Hematopoietic multipotent progenitor cell (in vitro differentiated cells): ENCODE data around the gene NTSR1. TPM values are rescaled to one million over a fixed set of nuclear protein-coding genes. Genes with fewer than 3 reads are reported as not detected.

Source experiments
- DNase-seq, 3 donors: peaks; one replicate each; pipeline ENCODE4 v3.0.0-alpha.2; 2011 to 2015; ENCODE audit warnings: low read depth in 2 of 3, low spot score in 2 of 3
- total RNA-seq: library from RNA; depleted of rRNA; stranded (reverse); fragments of >200 nt; gene quantifications from one replicate; pipeline ENCODE4 v1.2.3, GENCODE V29; 2012

The NTSR1 gene
- total RNA-seq, 1 donor, result 0.27 TPM

DNA sequence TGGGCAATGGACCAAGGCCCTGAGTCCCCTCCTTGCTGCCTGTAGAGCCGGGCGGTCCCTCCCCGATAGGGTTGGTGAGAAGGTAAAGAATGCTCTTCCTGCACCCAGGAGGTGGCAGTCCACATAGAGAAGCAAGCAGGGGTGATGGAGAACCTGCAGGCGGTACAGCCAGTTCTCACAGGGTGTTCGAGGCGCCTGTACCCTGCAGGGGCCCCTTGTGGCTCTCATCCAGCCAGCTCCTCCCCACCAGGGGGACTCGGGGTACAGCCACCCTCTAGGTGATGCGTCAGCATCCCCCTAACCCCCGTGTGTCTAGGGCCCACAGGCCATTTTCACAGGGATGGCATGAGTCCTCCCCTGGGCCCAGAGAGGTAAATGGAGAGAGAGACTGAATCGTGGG lies 103.1 kb downstream of the NTSR1 start:
- DNase-seq, result no peak

Other genes starting within 250 kb of the NTSR1 start
- under 0.01 TPM for gene GATA5, start 232.8 kb upstream of the NTSR1 start, total RNA-seq
- 15.3 TPM for gene SLCO4A1, start 66.3 kb upstream of the NTSR1 start, total RNA-seq
- 14.8 TPM for gene MRGBP, start 87.6 kb downstream of the NTSR1 start, total RNA-seq
- 55.7 TPM for gene OGFR, start 96.0 kb downstream of the NTSR1 start, total RNA-seq
- 0.27 TPM for gene COL9A3, start 108.2 kb downstream of the NTSR1 start, total RNA-seq
- gene TCFL5, start 153.0 kb downstream of the NTSR1 start, total RNA-seq, result 2.7 TPM
- 66.5 TPM for gene DIDO1, start 217.7 kb downstream of the NTSR1 start, total RNA-seq
- gene GID8, start 229.3 kb downstream of the NTSR1 start, total RNA-seq, result 37.4 TPM
- 28.8 TPM for gene SLC17A9, start 243.9 kb downstream of the NTSR1 start, total RNA-seq